BJ (cell line): ENCODE results near the gene THOP1. TPM values are rescaled to one million over a fixed set of nuclear protein-coding genes. Genes with fewer than 3 reads are reported as not detected.

Experiments
- CTCF ChIA-PET: fragments of 350-600 bp; formaldehyde crosslinking; extraction: SDS; loops from one replicate; lab custom pipeline; 2021; ENCODE audit warnings: antibody characterized with exemption, inconsistent platforms; lab: Yijun Ruan, JAX
- POLR2A ChIA-PET: fragments of 300-600 bp; sonication (Branson Sonifier 250); formaldehyde crosslinking; extraction: SDS; loops from one replicate; lab custom pipeline; 2021; ENCODE audit warnings: antibody characterized with exemption; lab: Charles Lee
- DNase-seq: peaks from one replicate; pipeline ENCODE4 v3.0.0-alpha.2; 2011; ENCODE audit warnings: low read depth
- H3K27me3 ChIP-seq: 2 replicates; pipeline ENCODE4 v1.6.0; 2011; ENCODE audit warnings: low read length; ENCODE audit not compliant: control insufficient read depth, insufficient read depth
- H3K36me3 ChIP-seq: 2 replicates; pipeline ENCODE4 v1.5.1; 2011; ENCODE audit warnings: low read length; ENCODE audit not compliant: control insufficient read depth, insufficient read depth
- H3K4me3 ChIP-seq: 2 replicates; pipeline ENCODE4 v1.5.1; 2011; ENCODE audit warnings: low read depth, mild to moderate bottlenecking, control low read depth, low read length
- polyA plus RNA-seq: library from polyadenylated mRNA; depleted of rRNA; stranded (reverse); fragments of >200 nt; gene quantifications from 2 replicates; pipeline ENCODE4 v1.2.3, GENCODE V29; 2011
- TF ChIP-seq, protein P1 (sequence below): IDR thresholded peaks from 2 replicates; pipeline ENCODE4 v1.5.1; 2011; ENCODE audit warnings: low read depth, mild to moderate bottlenecking, control low read depth, inconsistent platforms, low read length, moderate library complexity; ENCODE audit not compliant: insufficient read depth

Gene THOP1
- polyA plus RNA-seq, 1 experiment = 71.7 TPM

DNA sequence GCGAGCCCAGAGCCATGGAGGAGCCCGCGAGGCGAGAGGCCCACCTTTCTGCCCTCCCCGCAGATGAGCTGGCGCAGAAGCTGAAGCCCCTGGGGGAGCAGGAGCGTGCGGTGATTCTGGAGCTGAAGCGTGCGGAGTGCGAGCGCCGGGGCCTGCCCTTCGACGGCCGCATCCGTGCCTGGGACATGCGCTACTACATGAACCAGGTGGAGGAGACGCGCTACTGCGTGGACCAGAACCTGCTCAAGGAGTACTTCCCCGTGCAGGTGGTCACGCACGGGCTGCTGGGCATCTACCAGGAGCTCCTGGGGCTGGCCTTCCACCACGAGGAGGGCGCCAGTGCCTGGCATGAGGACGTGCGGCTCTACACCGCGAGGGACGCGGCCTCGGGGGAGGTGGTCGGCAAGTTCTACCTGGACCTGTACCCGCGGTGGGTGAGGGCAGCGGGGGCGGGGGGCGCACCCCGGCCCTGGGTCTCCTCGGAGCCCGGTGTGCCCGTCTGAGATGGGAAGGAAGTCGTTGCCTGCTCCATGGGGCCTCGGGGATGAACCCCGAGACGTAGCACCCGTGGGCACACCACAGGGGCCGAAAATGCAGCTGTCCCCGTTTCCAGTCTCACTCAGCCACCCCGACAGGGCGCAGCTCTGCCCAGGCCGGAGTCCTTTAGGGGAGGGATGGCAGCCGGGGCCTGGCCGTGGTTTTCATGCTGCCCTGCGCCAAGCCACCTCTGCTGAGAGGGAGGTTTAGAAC lies 22.3 kb downstream of the THOP1 start:
- Histone ChIP-seq H3K27me3 (no peaks in the 10 kb centered on the region), H3K36me3 (peaks cover 26% of the 10 kb centered on the region), H3K4me3 (no peak overlapping the region)
- TF ChIP-seq, protein P1, sequence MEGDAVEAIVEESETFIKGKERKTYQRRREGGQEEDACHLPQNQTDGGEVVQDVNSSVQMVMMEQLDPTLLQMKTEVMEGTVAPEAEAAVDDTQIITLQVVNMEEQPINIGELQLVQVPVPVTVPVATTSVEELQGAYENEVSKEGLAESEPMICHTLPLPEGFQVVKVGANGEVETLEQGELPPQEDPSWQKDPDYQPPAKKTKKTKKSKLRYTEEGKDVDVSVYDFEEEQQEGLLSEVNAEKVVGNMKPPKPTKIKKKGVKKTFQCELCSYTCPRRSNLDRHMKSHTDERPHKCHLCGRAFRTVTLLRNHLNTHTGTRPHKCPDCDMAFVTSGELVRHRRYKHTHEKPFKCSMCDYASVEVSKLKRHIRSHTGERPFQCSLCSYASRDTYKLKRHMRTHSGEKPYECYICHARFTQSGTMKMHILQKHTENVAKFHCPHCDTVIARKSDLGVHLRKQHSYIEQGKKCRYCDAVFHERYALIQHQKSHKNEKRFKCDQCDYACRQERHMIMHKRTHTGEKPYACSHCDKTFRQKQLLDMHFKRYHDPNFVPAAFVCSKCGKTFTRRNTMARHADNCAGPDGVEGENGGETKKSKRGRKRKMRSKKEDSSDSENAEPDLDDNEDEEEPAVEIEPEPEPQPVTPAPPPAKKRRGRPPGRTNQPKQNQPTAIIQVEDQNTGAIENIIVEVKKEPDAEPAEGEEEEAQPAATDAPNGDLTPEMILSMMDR = no peak
- DNase-seq = no peak
- ChIA-PET CTCF (no interaction called here), POLR2A (no interaction called here)

DNA sequence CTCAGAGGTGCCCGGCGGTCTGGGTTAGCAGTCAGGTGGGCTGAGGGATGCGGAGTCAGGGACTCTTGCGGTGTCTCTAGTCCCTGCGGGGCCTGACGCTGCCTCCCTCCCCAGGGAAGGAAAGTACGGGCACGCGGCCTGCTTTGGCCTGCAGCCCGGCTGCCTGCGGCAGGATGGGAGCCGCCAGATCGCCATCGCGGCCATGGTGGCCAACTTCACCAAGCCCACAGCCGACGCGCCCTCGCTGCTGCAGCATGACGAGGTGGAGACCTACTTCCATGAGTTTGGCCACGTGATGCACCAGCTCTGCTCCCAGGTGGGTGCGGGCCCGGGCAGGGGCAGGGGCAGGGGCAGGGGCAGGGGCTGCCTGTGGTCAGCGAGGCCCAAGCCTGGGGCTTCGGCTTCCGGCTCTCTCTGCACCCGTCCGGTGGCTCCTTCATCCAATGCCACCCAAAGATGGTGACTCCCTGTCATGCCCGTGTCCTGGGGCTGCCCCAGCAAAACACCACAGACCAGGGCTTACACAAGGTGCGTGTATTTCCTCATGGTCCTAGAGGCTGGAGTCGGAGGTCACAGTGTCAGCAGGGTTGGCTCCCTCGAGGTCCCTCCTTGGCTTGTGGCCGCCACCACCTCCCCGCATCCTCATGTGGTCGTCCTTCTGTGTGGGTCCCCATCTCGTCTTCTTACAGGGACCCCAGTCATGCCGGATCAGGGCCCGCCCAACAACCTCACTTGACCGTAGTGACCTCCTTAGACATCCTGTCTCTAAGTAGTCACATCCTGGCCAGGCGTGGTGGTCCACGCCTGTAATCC lies 23.0 kb downstream of the THOP1 start:
- ChIA-PET CTCF (no interaction called here), POLR2A (no interaction called here)
- Histone ChIP-seq H3K36me3 (peaks cover 25% of the 10 kb centered on the region), H3K27me3 (no peaks in the 10 kb centered on the region), H3K4me3 (no peak overlapping the region)
- DNase-seq = no peak
- TF ChIP-seq, protein P1 = no peak

DNA sequence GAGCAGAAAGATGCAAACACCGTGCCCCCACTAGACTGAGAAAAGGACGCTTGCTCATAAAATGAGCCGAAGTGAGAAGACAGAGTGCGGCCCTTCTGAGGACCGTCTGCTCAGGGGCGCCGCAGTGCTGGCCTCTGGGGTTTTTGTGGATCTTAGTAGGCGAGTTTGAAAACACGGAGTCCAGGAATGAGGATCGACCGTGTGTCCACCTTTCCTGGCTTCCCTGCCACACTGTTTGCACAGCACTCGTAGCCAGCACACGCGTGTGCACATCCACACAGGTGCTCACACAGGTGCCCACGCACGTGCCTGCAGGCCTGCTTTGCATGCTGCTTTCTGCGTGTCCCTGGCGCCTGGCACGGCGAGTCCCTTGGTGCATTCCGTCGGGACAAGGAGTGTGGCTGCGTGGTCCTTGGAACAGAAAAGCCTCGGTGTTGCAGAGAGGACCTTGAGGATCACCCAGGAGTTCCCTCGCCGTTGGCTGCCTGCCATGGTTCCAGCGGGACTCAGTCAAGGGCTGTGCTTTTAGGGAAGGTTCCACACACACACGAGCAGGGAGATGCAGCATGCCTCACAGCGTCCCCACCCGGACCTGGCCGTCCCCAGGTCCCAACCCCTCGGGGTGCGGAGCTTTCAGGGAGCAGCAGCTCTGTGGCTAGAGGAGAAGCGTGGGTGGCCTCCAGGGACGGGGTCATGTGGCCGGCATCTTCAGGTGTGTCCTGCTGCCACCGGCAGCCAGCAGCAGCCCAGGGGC lies 24.3 kb downstream of the THOP1 start:
- CTCF ChIA-PET = interaction anchor here (0.8 to 1.1 kb wide), 2 partner anchors 10 to 57 kb away, joined by 3 read pairs; no protein-coding TSS in a partner anchor
- Histone ChIP-seq H3K27me3 (no peaks in the 10 kb centered on the region), H3K4me3 (no peak overlapping the region), H3K36me3 (peaks cover 28% of the 10 kb centered on the region)
- DNase-seq = no peak
- POLR2A ChIA-PET = no interaction called here
- TF ChIP-seq, protein P1 = no peak

DNA sequence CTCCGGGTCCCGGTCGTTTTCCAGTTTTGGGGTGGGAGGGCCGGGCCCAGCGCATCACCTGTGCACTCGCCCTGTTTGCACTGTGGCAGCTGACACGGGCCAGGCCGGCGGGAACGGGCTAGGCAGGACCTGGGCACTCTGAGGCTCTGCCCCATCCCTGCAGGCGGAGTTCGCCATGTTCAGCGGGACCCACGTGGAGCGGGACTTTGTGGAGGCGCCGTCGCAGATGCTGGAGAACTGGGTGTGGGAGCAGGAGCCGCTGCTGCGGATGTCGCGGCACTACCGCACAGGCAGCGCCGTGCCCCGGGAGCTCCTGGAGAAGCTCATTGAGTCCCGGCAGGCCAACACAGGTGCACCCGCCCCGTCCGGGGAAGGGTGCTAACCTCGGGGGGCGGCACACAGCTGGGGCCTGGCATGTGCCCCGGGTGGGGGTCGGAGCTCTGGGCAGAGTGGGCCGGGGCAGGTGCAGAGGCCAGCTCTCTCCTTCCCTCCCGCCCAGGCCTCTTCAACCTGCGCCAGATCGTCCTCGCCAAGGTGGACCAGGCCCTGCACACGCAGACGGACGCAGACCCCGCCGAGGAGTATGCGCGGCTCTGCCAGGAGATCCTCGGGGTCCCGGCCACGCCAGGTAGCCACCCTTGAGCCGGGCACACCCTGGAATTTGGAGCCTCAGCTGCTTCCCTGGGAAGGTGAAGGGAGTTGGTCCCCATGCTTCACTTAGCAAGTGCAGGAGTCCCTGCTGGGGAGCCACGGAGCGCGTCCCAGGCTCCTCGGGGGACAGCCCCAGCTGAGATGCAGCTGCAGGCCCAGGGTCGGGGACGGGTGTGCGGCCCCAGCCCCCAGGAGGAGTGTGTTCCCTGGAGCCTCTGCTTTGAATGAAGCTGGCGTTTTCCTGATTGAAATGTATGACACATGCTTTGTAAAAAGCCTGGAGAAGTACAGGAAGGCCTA lies 25.1 kb downstream of the THOP1 start:
- CTCF ChIA-PET = interaction anchor here (0.6 to 1.1 kb wide), 3 partner anchors 9 to 77 kb away, joined by 3 read pairs; no protein-coding TSS in a partner anchor
- Histone ChIP-seq H3K27me3 (no peaks in the 10 kb centered on the region), H3K4me3 (no peak overlapping the region), H3K36me3 (peaks cover 28% of the 10 kb centered on the region)
- POLR2A ChIA-PET = no interaction called here
- TF ChIP-seq, protein P1 = no peak
- DNase-seq = no peak
